GM12878 (cell line): Measurements from ENCODE around the gene ARMC3. TPM values are rescaled to one million over a fixed set of nuclear protein-coding genes. Genes with fewer than 3 reads are reported as not detected.

Source experiments
- ATAC-seq: fragments of 200-7000 bp; cut with Tn5 transposase; 3 replicates; pipeline ENCODE4 v1.9.1; 2020; ENCODE audit warnings: mild to moderate bottlenecking, moderate library complexity
- BruUV-seq: library from RNA; stranded (reverse); fragments of 400-500 nt; replicated peaks from 2 replicates; lab custom pipeline; 2021; lab: Mats Ljungman, UMichigan
- CTCF ChIA-PET: fragments of 300-600 bp; sonication (Branson Sonifier 250); formaldehyde crosslinking; extraction: SDS; loops from one replicate; lab custom pipeline; 2021; ENCODE audit warnings: inconsistent platforms; lab: Yijun Ruan, JAX
- POLR2A ChIA-PET: fragments of 350-600 bp; formaldehyde crosslinking; extraction: SDS; loops from one replicate; lab custom pipeline; 2021; ENCODE audit warnings: inconsistent platforms; lab: Charles Lee
- RAD21 ChIA-PET: fragments of 300-600 bp; sonication (Branson Sonifier 250); formaldehyde crosslinking; loops from one replicate; lab custom pipeline; 2023; ENCODE audit warnings: antibody characterized with exemption; ENCODE audit not compliant: unreplicated experiment; lab: Charles Lee
- SMC1A ChIA-PET: fragments of 300-600 bp; sonication (Branson Sonifier 250); formaldehyde crosslinking; loops from one replicate; lab custom pipeline; 2023; ENCODE audit not compliant: unreplicated experiment, uncharacterized antibody; lab: Charles Lee
- DNase-seq: peaks from one replicate; pipeline ENCODE4 v3.0.0-alpha.2; 2011; ENCODE audit warnings: low read depth, low spot score
- FAIRE-seq: peaks from 3 replicates; lab custom pipeline; 2011; peaks lifted over from hg19 to GRCh38; lab: Jason Lieb, UNC
- H2AFZ ChIP-seq: 2 replicates; pipeline ENCODE4 v1.6.0; 2011; ENCODE audit warnings: low read depth, low read length, control low read depth; ENCODE audit not compliant: control insufficient read depth
- H3K27ac ChIP-seq: 2 replicates; pipeline ENCODE4 v1.5.1; 2011; ENCODE audit warnings: control low read depth; ENCODE audit not compliant: control insufficient read depth, insufficient read depth
- H3K27me3 ChIP-seq, 2 experiments: replicated peaks in 1 of 2; 2 replicates each; pipeline versions ENCODE4 v1.6.0 to v1.6.1; 2011; ENCODE audit warnings: low read length in 1 of 2; ENCODE audit not compliant: control insufficient read depth in 2 of 2, insufficient read depth in 2 of 2
- H3K36me3 ChIP-seq, 2 experiments: 2 replicates each; pipeline ENCODE4 v1.5.1; 2011; ENCODE audit warnings: low read length in 1 of 2; ENCODE audit not compliant: control insufficient read depth in 2 of 2, insufficient read depth in 2 of 2
- H3K4me1 ChIP-seq: 2 replicates; pipeline ENCODE4 v1.6.1; 2011; ENCODE audit warnings: mild to moderate bottlenecking, low read length, moderate library complexity, mixed read lengths; ENCODE audit not compliant: control insufficient read depth, insufficient read depth
- H3K4me2 ChIP-seq: 2 replicates; pipeline ENCODE4 v1.6.0; 2011; ENCODE audit warnings: control low read depth; ENCODE audit not compliant: control insufficient read depth, insufficient read depth
- H3K4me3 ChIP-seq: fragments of 200-600 bp; sonication (generic); 2 replicates; pipeline ENCODE4 v1.5.1; 2016
- H3K79me2 ChIP-seq: 2 replicates; pipeline ENCODE4 v1.6.0; 2011; ENCODE audit warnings: low read length; ENCODE audit not compliant: control insufficient read depth, insufficient read depth
- H3K9ac ChIP-seq: 2 replicates; pipeline ENCODE4 v1.8.0; 2011; ENCODE audit warnings: low read length, control low read depth, mixed read lengths; ENCODE audit not compliant: control insufficient read depth, insufficient read depth
- H3K9me3 ChIP-seq: replicated peaks from 3 replicates; pipeline ENCODE4 v1.5.1; 2011; ENCODE audit warnings: mild to moderate bottlenecking, low read length; ENCODE audit not compliant: control insufficient read depth, insufficient read depth
- H4K20me1 ChIP-seq: 2 replicates; pipeline ENCODE4 v1.6.0; 2011; ENCODE audit not compliant: control insufficient read depth, insufficient read depth
- CHD4 ChIP-seq: fragments of 200-600 bp; sonication (generic); IDR thresholded peaks from 2 replicates; pipeline ENCODE4 v1.6.1; 2016; ENCODE audit warnings: mild to moderate bottlenecking
- CREM ChIP-seq: IDR thresholded peaks from 2 replicates; pipeline ENCODE4 v1.6.1; 2014; ENCODE audit warnings: antibody characterized with exemption, low read depth
- NFIC ChIP-seq: IDR thresholded peaks from 2 replicates; pipeline ENCODE4 v1.6.1; 2012; ENCODE audit warnings: low read depth, mild to moderate bottlenecking, inconsistent platforms, low read length, moderate library complexity
- NRF1 ChIP-seq: conservative IDR thresholded peaks from 2 replicates; pipeline ENCODE4 v1.6.1; 2011; ENCODE audit warnings: mild to moderate bottlenecking, low read depth, low read length, improper control_type of control experiment
- POU2F2 ChIP-seq: IDR thresholded peaks from 3 replicates; pipeline ENCODE4 v1.6.1; 2011; ENCODE audit warnings: low read depth, mild to moderate bottlenecking, low read length, borderline replicate concordance
- RFX5 ChIP-seq: IDR thresholded peaks from 2 replicates; pipeline ENCODE4 v1.6.1; 2011; ENCODE audit warnings: low read depth, low read length, improper control_type of control experiment
- TCF7 ChIP-seq: IDR thresholded peaks from 2 replicates; pipeline ENCODE4 v1.6.1; 2014; ENCODE audit warnings: antibody characterized with exemption, borderline replicate concordance
- ZBTB11 ChIP-seq: fragments of 450-650 bp; formaldehyde crosslinking; IDR thresholded peaks from 2 replicates; pipeline ENCODE4 v1.5.0; 2022; ENCODE audit warnings: mild to moderate bottlenecking, missing genetic modification characterization
- ZBTB40 ChIP-seq: fragments of 450-650 bp; IDR thresholded peaks from 2 replicates; pipeline ENCODE4 v1.6.1; 2016; ENCODE audit warnings: mild to moderate bottlenecking, moderate library complexity, borderline replicate concordance
- WGBS: methylation state at CpG from one replicate; pipeline ENCODE4 v1.1.6; 2016; ENCODE audit warnings: low lambda C conversion rate; ENCODE audit not compliant: insufficient replicate concordance, insufficient coverage; ENCODE audit errors: missing lambda C conversion rate; 5-methylcytosine and 5-hydroxymethylcytosine counted together
- in situ Hi-C: fragments of 300-500 bp; cut with MboI; formaldehyde crosslinking; loops from 9 replicates; pipeline ENCODE4 v1.14.3; 2018; ENCODE audit warnings: mixed read lengths
- intact Hi-C: fragments of 100-400 bp; cut with micrococcal nuclease; formaldehyde crosslinking; loops from one replicate; pipeline ENCODE4 v1.14.2; 2022; ENCODE audit not compliant: unreplicated experiment
- polyA plus RNA-seq, 11 experiments: library from polyadenylated mRNA; depleted of rRNA in 4 of 11; unstranded in 6 of 11; stranded (reverse) in 5 of 11; fragments of >200 nt; fragmentation: Nextera tagmentation in 4 of 11; fragmentation: Illumina TruSeq in 1 of 11; extraction: Ambion mirVana in 4 of 11; extraction: Trizol in 1 of 11; gene quantifications; 1 replicate in 1 of 11; 2 replicates in 10 of 11; pipeline versions ENCODE4 v1.2.1 to v1.2.3, GENCODE V29; 2011 to 2016; ENCODE audit warnings: inconsistent platforms in 2 of 11, missing spikeins in 2 of 11, low read depth in 1 of 11
- total RNA-seq, 4 experiments: library from RNA; depleted of rRNA in 3 of 4; stranded (reverse); fragments of >200 nt in 3 of 4; fragmentation: Illumina TruSeq in 1 of 4; extraction: Trizol in 1 of 4; gene quantifications; 2 replicates each; pipeline versions ENCODE4 v1.2.1 to v1.2.3, GENCODE V29; 2013 to 2021
- TF ChIP-seq, protein P1 (sequence below): fragments of 450-650 bp; IDR thresholded peaks from 2 replicates; pipeline ENCODE4 v1.6.1; 2016; ENCODE audit warnings: mild to moderate bottlenecking
- TF ChIP-seq, protein P2 (sequence below): IDR thresholded peaks from 2 replicates; pipeline ENCODE4 v1.6.1; 2011; ENCODE audit warnings: low read depth, low read length, improper control_type of control experiment, borderline replicate concordance
- TF ChIP-seq, protein P3 (sequence below): fragments of 450-650 bp; IDR thresholded peaks from 2 replicates; pipeline ENCODE4 v1.6.1; 2017; ENCODE audit warnings: low read depth, mild to moderate bottlenecking, moderate library complexity

ARMC3 gene
- total and polyA plus RNA-seq, 10 of the 15 experiments (the other 5 are each of a cell fraction or from before 2014, with no cell fraction given): 0.01 to 0.06 TPM; not detected in 8

DNA sequence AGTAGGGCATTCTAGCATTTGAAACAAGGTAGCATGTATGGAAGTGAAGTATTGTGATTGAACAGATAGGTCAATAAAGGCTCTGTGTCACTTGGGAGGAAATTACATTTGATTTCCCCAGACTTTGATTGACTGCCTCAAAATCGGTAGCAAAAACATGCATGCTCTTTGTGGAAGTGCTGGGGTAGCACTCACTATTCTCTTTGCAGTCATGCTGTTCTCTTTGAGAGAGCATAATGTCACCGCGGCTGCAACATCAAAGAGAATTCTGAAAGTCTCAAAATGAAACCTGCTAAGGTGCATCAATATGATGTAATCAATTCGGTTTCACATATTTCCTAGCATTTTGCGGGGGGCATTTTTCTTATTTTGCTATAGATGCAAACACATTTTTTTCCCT lies 64.2 kb downstream of the ARMC3 start:
- ChIA-PET SMC1A (interaction anchor here (1.2 kb wide), 1 partner anchor 1001 kb away, joined by 3 read pairs; no protein-coding TSS in a partner anchor), CTCF (no interaction called here)
- BruUV-seq: no TSS peak
- TF ChIP-seq ZBTB11 (CRISPR knock-in tag) (no peak), TCF7 (peak; percentile 91), NFIC (peak; percentile 19; the same call in 1 of the 2 replicates), NRF1 (no peak), RFX5 (no peak), CREM (0 out of 2 replicates have a peak, but pooled peaks have one; percentile 31), POU2F2 (no peak), ZBTB40 (no peak), CHD4 (no peak)
- TF ChIP-seq, protein P1, sequence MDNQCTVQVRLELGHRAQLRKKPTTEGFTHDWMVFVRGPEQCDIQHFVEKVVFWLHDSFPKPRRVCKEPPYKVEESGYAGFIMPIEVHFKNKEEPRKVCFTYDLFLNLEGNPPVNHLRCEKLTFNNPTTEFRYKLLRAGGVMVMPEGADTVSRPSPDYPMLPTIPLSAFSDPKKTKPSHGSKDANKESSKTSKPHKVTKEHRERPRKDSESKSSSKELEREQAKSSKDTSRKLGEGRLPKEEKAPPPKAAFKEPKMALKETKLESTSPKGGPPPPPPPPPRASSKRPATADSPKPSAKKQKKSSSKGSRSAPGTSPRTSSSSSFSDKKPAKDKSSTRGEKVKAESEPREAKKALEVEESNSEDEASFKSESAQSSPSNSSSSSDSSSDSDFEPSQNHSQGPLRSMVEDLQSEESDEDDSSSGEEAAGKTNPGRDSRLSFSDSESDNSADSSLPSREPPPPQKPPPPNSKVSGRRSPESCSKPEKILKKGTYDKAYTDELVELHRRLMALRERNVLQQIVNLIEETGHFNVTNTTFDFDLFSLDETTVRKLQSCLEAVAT: no peak
- TF ChIP-seq, protein P2, sequence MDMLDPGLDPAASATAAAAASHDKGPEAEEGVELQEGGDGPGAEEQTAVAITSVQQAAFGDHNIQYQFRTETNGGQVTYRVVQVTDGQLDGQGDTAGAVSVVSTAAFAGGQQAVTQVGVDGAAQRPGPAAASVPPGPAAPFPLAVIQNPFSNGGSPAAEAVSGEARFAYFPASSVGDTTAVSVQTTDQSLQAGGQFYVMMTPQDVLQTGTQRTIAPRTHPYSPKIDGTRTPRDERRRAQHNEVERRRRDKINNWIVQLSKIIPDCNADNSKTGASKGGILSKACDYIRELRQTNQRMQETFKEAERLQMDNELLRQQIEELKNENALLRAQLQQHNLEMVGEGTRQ: no peak
- TF ChIP-seq, protein P3, sequence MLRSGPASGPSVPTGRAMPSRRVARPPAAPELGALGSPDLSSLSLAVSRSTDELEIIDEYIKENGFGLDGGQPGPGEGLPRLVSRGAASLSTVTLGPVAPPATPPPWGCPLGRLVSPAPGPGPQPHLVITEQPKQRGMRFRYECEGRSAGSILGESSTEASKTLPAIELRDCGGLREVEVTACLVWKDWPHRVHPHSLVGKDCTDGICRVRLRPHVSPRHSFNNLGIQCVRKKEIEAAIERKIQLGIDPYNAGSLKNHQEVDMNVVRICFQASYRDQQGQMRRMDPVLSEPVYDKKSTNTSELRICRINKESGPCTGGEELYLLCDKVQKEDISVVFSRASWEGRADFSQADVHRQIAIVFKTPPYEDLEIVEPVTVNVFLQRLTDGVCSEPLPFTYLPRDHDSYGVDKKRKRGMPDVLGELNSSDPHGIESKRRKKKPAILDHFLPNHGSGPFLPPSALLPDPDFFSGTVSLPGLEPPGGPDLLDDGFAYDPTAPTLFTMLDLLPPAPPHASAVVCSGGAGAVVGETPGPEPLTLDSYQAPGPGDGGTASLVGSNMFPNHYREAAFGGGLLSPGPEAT: no peak

More for the DNA sequence above, 64.2 kb downstream of the ARMC3 start:
- Histone ChIP-seq H4K20me1 (no peaks in the 10 kb centered on the region), H3K27ac (no peak overlapping the region), H3K9me3 (no peaks in the 10 kb centered on the region; the same call in 2 of the 3 replicates), H3K79me2 (no peaks in the 10 kb centered on the region), H3K36me3 (no peaks in the 10 kb centered on the region), H3K27me3 (peaks cover 0 to 3% of the 10 kb centered on the region in 2 experiments; a peak in 1 of 4 replicates), H3K4me1 (no peaks in the 10 kb centered on the region), H3K4me3 (no peak overlapping the region), H2AFZ (no peak overlapping the region), H3K4me2 (no peak overlapping the region), H3K9ac (no peak overlapping the region)
- RAD21 ChIA-PET: no interaction called here
- ATAC-seq (peak; percentile 91), FAIRE-seq (peak; percentile 7), DNase-seq (no peak)
- POLR2A ChIA-PET: no interaction called here
- WGBS: 3% methylated on average over 5 of the region's 5 CpGs
- intact Hi-C loops: no loop called here
- in situ Hi-C loops: loop anchor here (5.0 to 25.0 kb wide), 2 partner anchors 730 to 995 kb away; no protein-coding TSS in a partner anchor
